SIG-M5 treated with dmso at 0.1 percent for 504 hours (cell line): ENCODE measurements around the gene MARCHF10.

Experiments used
- DNase-seq: peaks from one replicate; lab custom pipeline; 2025; ENCODE audit not compliant: unreplicated experiment; lab: John Stamatoyannopoulos, UW

Gene MARCHF10

GRCh38 chr17:62755141-62755851 is 52.8 kb downstream of the MARCHF10 start:
- no peak for DNase-seq

DNA sequence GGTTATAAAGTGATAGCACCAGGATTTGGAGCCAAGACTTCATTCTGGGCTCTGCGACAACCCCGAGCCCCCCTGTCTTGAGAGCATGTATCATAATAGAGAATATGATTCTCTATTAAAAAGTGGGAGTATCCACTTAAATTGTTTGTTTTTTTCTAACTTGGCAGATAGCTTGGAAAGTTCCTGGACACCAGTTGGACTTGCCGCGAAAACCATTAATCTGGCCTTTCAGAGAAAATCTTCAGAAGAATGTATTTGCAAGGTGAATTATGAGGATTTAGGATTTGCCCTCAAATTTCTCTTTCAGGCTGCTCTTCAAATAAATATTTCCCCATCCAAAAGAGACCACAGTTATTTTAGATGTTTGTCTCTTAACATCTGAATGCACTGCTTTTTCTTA is 53.5 kb downstream of the MARCHF10 start:
- no peak for DNase-seq

GRCh38 chr17:62753562-62753961 is 54.6 kb downstream of the MARCHF10 start:
- no peak for DNase-seq

DNA sequence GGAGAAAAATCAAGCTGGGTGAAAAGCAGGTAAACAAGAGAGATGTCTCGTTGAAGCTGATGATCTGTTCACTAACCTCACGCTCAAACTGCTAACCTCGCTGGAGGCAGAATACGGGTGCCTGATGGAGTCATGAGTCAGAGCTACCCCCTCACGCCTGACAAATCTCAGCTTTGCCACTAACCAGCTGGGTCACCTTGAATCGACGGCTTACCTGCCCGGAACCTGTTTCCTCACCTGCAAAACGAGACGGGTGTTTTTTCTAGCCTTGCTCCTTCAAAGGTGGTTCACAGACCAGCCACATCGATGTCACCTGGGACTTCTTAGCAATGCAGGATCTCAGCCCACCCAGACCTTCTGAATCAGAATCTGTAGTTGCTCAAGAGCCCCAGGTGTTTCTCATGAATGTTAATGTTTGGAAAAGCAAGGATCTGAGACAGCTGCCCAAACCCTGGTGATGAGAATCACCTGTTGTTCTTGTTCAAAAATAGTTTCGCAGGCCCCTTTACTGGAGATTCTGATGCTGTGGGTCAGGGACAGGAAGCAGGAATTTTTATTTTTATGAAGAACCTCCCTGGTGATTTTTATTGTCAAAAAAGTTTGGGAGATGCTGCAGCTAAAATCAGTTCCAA is 56.9 kb downstream of the MARCHF10 start:
- peak; percentile 45 for DNase-seq

DNA sequence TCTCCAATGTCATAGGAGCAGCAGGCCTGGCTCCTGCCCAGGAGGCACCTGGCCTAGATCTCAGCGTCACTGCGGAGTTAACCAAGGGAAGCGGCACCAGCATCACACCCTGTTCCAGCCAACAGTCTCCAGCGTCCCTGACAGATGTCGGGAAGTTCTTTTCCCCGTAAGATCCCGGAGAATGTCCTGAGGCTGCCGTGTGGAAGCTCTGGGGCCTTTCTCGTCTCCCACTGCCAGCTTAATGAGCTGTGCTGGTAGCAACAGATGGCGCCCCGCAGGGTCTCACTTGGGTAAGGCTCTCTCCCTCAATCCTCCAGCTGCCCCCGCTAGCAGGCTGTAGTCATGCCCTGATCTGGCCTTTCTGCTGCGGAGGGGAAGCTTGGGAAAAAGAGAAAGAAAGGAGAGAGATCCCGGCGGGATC is 57.5 kb downstream of the MARCHF10 start:
- no peak for DNase-seq

DNA sequence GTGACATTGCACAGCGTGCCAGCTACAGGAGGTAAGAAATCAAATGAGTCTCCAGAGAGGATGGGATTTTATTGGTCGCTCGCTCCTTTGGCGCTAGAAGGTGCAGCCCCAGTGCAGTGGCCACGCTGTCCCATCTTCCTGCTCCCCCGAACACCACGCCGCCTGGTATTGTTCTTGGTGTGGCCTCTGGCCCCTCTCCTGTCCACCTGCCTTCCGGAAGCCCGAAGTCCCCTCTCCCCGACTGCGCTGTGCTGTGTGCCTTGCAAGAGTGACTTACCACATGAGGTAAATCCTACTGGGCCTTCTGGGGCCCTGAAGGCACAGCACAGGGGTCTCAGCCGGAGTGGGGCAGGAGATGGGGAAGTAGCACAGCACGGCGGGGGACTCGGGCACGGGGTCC is 58.2 kb downstream of the MARCHF10 start:
- DNase-seq, result no peak

GRCh38 chr17:62746941-62747340 is 61.2 kb downstream of the MARCHF10 start:
- no peak for DNase-seq

DNA sequence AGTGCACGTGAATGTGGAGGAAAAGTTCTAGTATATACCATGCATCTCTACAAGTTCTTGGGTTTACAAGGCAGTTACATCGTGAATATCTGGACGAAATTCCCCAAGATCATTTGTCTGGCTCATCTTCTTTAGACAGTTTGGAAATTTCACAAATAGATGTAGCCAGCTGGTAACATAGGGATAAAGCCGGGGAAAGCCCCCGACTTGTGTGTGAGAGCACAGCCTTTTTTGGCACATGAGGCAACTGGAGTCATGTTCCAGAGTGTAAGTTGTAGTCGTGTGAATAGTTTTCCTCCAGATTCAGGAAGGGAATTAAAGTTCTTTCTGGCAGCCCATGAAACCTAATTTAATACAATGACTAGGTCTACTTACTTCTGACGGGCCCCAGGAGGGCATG is 62.3 kb downstream of the MARCHF10 start:
- DNase-seq, result no peak

- DNase-seq, result no peak
Observed at GRCh38 chr17:62744259-62744658, 63.9 kb downstream of the MARCHF10 start.

GRCh38 chr17:62741290-62741689 is 66.8 kb downstream of the MARCHF10 start:
- DNase-seq, result no peak

DNA sequence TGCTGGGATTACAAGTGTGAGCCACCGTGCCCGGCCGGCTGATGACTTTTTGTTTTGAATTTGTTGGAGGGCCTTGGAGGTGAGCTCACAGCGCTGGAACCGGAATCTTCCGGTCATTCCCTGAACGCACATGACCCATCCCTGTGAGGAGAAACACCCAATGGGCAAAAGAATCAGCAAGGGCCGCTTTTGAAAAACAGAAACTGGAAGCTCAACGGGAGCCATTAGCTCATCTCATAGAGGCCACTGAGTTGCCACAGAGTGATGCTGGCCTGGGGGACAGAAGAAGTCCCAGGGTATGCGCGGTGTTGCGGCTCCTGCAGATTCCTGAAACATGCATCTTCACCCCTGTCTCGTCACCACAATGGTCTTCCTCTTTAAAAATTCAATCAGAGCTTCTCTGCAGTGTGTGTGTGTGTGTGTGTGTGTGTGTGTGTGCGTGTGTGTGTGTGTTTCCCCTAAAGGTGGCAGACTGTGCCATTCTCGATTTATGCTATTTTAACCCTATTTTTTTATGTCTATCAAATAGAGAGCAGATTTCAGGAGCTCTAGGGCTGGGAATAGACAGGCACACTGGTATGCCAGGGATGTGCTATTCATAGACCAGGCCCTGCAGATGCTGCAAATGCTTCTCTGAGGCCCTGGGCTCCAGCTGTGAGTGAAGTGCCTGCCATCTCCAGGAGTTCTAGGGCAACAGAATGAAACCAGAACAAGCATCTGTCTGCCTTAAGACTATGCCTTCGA is 68.3 kb downstream of the MARCHF10 start:
- no peak for DNase-seq

GRCh38 chr17:62738281-62738680 is 69.8 kb downstream of the MARCHF10 start:
- DNase-seq, result no peak

- no peak for DNase-seq
Observed at GRCh38 chr17:62737513-62737912, 70.6 kb downstream of the MARCHF10 start.

- DNase-seq, result no peak
Observed at GRCh38 chr17:62735044-62735651, 73.0 kb downstream of the MARCHF10 start.

- DNase-seq, result no peak
Observed at GRCh38 chr17:62732125-62732524, 76.0 kb downstream of the MARCHF10 start.

GRCh38 chr17:62727916-62728672 is 80.0 kb downstream of the MARCHF10 start:
- DNase-seq, result no peak

GRCh38 chr17:62725791-62726249 is 82.3 kb downstream of the MARCHF10 start:
- peak; percentile 84 for DNase-seq

DNA sequence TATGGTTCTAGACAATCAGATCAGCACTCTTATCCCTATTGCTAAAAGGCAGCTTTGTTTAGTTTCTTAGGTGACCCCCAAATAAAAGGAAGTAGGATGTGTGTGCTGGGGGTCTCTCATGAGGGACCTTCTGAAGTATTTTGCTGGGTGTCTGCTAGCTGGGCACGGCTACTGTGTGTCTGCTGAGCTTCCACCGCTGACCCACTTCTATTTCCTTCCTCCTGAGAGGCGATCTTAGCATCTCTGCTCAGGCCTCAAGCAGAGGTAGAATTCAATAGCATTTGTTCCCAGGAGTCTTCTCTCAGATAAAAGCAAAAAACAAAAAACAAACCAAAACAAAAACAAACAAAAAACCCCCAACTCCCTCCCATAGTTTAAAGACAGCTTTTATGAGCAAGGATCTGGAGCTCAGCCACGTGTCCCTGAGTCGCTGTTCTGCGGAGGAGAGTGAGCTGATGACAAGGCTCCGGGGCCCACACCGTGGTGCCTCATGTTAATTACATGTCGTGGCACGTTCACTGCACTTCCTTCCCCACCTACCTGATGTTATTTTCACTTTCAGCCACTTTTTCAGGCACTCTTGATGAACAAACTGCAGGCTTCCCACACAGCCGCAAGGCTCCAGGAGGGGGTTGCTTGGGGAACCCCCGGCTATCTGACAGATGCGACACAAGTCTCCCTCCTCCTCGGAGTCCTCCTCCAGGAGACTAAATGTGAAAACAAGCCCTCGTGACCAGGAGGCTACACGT is 83.5 kb downstream of the MARCHF10 start:
- no peak for DNase-seq

DNA sequence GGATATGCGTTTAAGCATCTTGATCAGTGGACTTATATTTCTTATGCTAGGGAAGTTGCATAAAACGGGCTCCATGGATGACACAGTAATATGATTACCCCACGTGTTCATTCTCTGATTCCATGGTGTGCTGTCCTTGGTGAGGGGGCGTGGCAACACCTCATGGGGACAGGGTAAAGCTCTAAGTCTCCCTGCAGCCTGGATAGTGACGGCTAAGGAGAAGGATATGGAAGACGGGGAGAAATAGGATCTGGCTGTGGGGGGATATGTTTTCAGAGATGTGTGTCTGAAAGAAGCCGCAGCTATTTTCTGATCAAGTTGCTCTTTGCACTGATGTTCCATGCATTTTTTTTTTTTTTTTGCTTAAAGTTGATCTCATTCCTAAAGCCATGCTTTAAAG is 84.3 kb downstream of the MARCHF10 start:
- no peak for DNase-seq

DNA sequence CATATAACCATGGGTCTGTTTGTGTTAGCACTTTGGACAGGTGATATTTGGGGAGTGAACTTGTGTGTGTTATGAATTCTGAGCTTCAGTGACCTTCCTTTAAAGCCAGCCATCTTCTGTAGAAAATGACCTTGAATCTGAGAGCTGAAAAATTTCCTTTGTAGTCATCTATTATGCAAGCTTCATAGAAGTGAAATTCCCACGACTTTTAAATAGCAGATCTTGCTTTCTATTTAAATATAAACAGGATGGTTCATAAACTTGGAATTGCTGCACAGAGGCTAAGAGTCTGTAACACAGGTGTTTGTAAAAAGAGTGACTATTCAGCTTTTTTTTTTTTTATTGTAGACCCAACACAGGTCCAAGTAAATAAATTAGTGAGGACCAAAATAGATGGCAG is 85.5 kb downstream of the MARCHF10 start:
- no peak for DNase-seq
